GM12878 (cell line): ENCODE results near the gene SFSWAP. TPM values are rescaled to one million over a fixed set of nuclear protein-coding genes. Genes with fewer than 3 reads are reported as not detected.

Experiments
- ATAC-seq: fragments of 200-7000 bp; cut with Tn5 transposase; 3 replicates; pipeline ENCODE4 v1.9.1; 2020; ENCODE audit warnings: mild to moderate bottlenecking, moderate library complexity
- BruUV-seq: library from RNA; stranded (reverse); fragments of 400-500 nt; replicated peaks from 2 replicates; lab custom pipeline; 2021; lab: Mats Ljungman, UMichigan
- CTCF ChIA-PET: fragments of 300-600 bp; sonication (Branson Sonifier 250); formaldehyde crosslinking; extraction: SDS; loops from one replicate; lab custom pipeline; 2021; ENCODE audit warnings: inconsistent platforms; lab: Yijun Ruan, JAX
- POLR2A ChIA-PET: fragments of 350-600 bp; formaldehyde crosslinking; extraction: SDS; loops from one replicate; lab custom pipeline; 2021; ENCODE audit warnings: inconsistent platforms; lab: Charles Lee
- RAD21 ChIA-PET: fragments of 300-600 bp; sonication (Branson Sonifier 250); formaldehyde crosslinking; loops from one replicate; lab custom pipeline; 2023; ENCODE audit warnings: antibody characterized with exemption; ENCODE audit not compliant: unreplicated experiment; lab: Charles Lee
- SMC1A ChIA-PET: fragments of 300-600 bp; sonication (Branson Sonifier 250); formaldehyde crosslinking; loops from one replicate; lab custom pipeline; 2023; ENCODE audit not compliant: unreplicated experiment, uncharacterized antibody; lab: Charles Lee
- DNase-seq: peaks from one replicate; pipeline ENCODE4 v3.0.0-alpha.2; 2011; ENCODE audit warnings: low read depth, low spot score
- FAIRE-seq: peaks from 3 replicates; lab custom pipeline; 2011; peaks lifted over from hg19 to GRCh38; lab: Jason Lieb, UNC
- H2AFZ ChIP-seq: 2 replicates; pipeline ENCODE4 v1.6.0; 2011; ENCODE audit warnings: low read depth, low read length, control low read depth; ENCODE audit not compliant: control insufficient read depth
- H3K27ac ChIP-seq: 2 replicates; pipeline ENCODE4 v1.5.1; 2011; ENCODE audit warnings: control low read depth; ENCODE audit not compliant: control insufficient read depth, insufficient read depth
- H3K27me3 ChIP-seq, 2 experiments: replicated peaks in 1 of 2; 2 replicates each; pipeline versions ENCODE4 v1.6.0 to v1.6.1; 2011; ENCODE audit warnings: low read length in 1 of 2; ENCODE audit not compliant: control insufficient read depth in 2 of 2, insufficient read depth in 2 of 2
- H3K36me3 ChIP-seq, 2 experiments: 2 replicates each; pipeline ENCODE4 v1.5.1; 2011; ENCODE audit warnings: low read length in 1 of 2; ENCODE audit not compliant: control insufficient read depth in 2 of 2, insufficient read depth in 2 of 2
- H3K4me1 ChIP-seq: 2 replicates; pipeline ENCODE4 v1.6.1; 2011; ENCODE audit warnings: mild to moderate bottlenecking, low read length, moderate library complexity, mixed read lengths; ENCODE audit not compliant: control insufficient read depth, insufficient read depth
- H3K4me2 ChIP-seq: 2 replicates; pipeline ENCODE4 v1.6.0; 2011; ENCODE audit warnings: control low read depth; ENCODE audit not compliant: control insufficient read depth, insufficient read depth
- H3K4me3 ChIP-seq: fragments of 200-600 bp; sonication (generic); 2 replicates; pipeline ENCODE4 v1.5.1; 2016
- H3K79me2 ChIP-seq: 2 replicates; pipeline ENCODE4 v1.6.0; 2011; ENCODE audit warnings: low read length; ENCODE audit not compliant: control insufficient read depth, insufficient read depth
- H3K9ac ChIP-seq: 2 replicates; pipeline ENCODE4 v1.8.0; 2011; ENCODE audit warnings: low read length, control low read depth, mixed read lengths; ENCODE audit not compliant: control insufficient read depth, insufficient read depth
- H3K9me3 ChIP-seq: replicated peaks from 3 replicates; pipeline ENCODE4 v1.5.1; 2011; ENCODE audit warnings: mild to moderate bottlenecking, low read length; ENCODE audit not compliant: control insufficient read depth, insufficient read depth
- H4K20me1 ChIP-seq: 2 replicates; pipeline ENCODE4 v1.6.0; 2011; ENCODE audit not compliant: control insufficient read depth, insufficient read depth
- ASH2L ChIP-seq: fragments of 300-600, 200-600 bp; sonication (generic); IDR thresholded peaks from 2 replicates; pipeline ENCODE4 v1.6.1; 2017; ENCODE audit warnings: low read depth, mild to moderate bottlenecking, borderline replicate concordance
- BACH1 ChIP-seq: fragments of 450-650 bp; IDR thresholded peaks from 2 replicates; pipeline ENCODE4 v1.6.1; 2017; ENCODE audit warnings: mild to moderate bottlenecking, borderline replicate concordance
- E4F1 ChIP-seq: fragments of 450-650 bp; IDR thresholded peaks from 2 replicates; pipeline ENCODE4 v1.6.1; 2018; ENCODE audit warnings: borderline replicate concordance, mild to moderate bottlenecking; ENCODE audit not compliant: partially characterized antibody
- HCFC1 ChIP-seq: fragments of 150-350 bp; IDR thresholded peaks from 2 replicates; pipeline ENCODE4 v1.6.1; 2014; ENCODE audit warnings: low read length
- HDAC6 ChIP-seq: fragments of 200-600 bp; sonication (generic); IDR thresholded peaks from one replicate; pipeline ENCODE4 v1.8.0; 2017; ENCODE audit warnings: antibody characterized with exemption; ENCODE audit not compliant: unreplicated experiment
- SMC3 ChIP-seq: IDR thresholded peaks from 2 replicates; pipeline ENCODE4 v1.6.1; 2011; ENCODE audit warnings: low read length, improper control_type of control experiment, borderline replicate concordance
- SRF ChIP-seq, 2 experiments: IDR thresholded peaks; 2 replicates each; pipeline ENCODE4 v1.6.1; 2011; ENCODE audit warnings: low read depth in 2 of 2, low read length in 2 of 2, mild to moderate bottlenecking in 1 of 2, moderate library complexity in 1 of 2
- TCF7 ChIP-seq: IDR thresholded peaks from 2 replicates; pipeline ENCODE4 v1.6.1; 2014; ENCODE audit warnings: antibody characterized with exemption, borderline replicate concordance
- ZBED1 ChIP-seq: IDR thresholded peaks from 2 replicates; pipeline ENCODE4 v1.6.1; 2016; ENCODE audit warnings: borderline replicate concordance
- ZBTB33 ChIP-seq: fragments of 450-650 bp; IDR thresholded peaks from 2 replicates; pipeline ENCODE4 v1.6.1; 2017; ENCODE audit warnings: mild to moderate bottlenecking
- WGBS: methylation state at CpG from one replicate; pipeline ENCODE4 v1.1.6; 2016; ENCODE audit warnings: low lambda C conversion rate; ENCODE audit not compliant: insufficient replicate concordance, insufficient coverage; ENCODE audit errors: missing lambda C conversion rate; 5-methylcytosine and 5-hydroxymethylcytosine counted together
- in situ Hi-C: fragments of 300-500 bp; cut with MboI; formaldehyde crosslinking; loops from 9 replicates; pipeline ENCODE4 v1.14.3; 2018; ENCODE audit warnings: mixed read lengths
- intact Hi-C: fragments of 100-400 bp; cut with micrococcal nuclease; formaldehyde crosslinking; loops from one replicate; pipeline ENCODE4 v1.14.2; 2022; ENCODE audit not compliant: unreplicated experiment
- polyA plus RNA-seq, 11 experiments: library from polyadenylated mRNA; depleted of rRNA in 4 of 11; unstranded in 6 of 11; stranded (reverse) in 5 of 11; fragments of >200 nt; fragmentation: Nextera tagmentation in 4 of 11; fragmentation: Illumina TruSeq in 1 of 11; extraction: Ambion mirVana in 4 of 11; extraction: Trizol in 1 of 11; gene quantifications; 1 replicate in 1 of 11; 2 replicates in 10 of 11; pipeline versions ENCODE4 v1.2.1 to v1.2.3, GENCODE V29; 2011 to 2016; ENCODE audit warnings: inconsistent platforms in 2 of 11, missing spikeins in 2 of 11, low read depth in 1 of 11
- total RNA-seq, 4 experiments: library from RNA; depleted of rRNA in 3 of 4; stranded (reverse); fragments of >200 nt in 3 of 4; fragmentation: Illumina TruSeq in 1 of 4; extraction: Trizol in 1 of 4; gene quantifications; 2 replicates each; pipeline versions ENCODE4 v1.2.1 to v1.2.3, GENCODE V29; 2013 to 2021
- TF ChIP-seq, protein P1 (sequence below): fragments of 450-650 bp; IDR thresholded peaks from 2 replicates; pipeline ENCODE4 v1.6.1; 2014; ENCODE audit warnings: mild to moderate bottlenecking
- TF ChIP-seq, protein P2 (sequence below): IDR thresholded peaks from 2 replicates; pipeline ENCODE4 v1.6.1; 2012; ENCODE audit warnings: improper control_type of control experiment, low read depth, low read length; ENCODE audit not compliant: insufficient replicate concordance
- TF ChIP-seq, protein P3 (sequence below): fragments of 150-350 bp; IDR thresholded peaks from 2 replicates; pipeline ENCODE4 v1.6.1; 2014; ENCODE audit warnings: mild to moderate bottlenecking, low read depth, low read length

The SFSWAP gene
- total and polyA plus RNA-seq, 10 of the 15 experiments (the other 5 are each of a cell fraction or from before 2014, with no cell fraction given) = 1.8 to 48.6 (median 25.0) TPM

DNA sequence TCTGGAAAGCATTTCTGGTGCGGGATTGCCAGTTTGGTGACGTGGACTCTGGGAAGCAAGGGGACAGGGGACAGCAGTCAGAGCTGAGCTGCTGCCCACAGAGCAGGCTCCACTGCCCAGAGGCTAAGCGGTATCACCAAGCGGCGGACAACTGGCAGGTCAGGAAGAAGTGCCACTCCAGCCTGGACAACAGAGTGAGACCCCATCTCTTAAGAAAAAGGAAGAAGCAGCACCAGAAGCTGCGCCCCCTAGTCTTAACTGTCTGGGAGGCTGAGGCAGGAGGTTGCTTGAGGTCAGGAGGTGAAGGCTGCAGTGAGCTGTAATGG is 85.5 kb downstream of the SFSWAP start:
- DNase-seq (no peak), ATAC-seq (no peak), FAIRE-seq (no peak)
- WGBS = 98% methylated on average over 6 of the region's 6 CpGs
- H3K9ac ChIP-seq = no peak overlapping the region
- no peaks in the 10 kb centered on the region for H3K79me2 ChIP-seq
- ChIA-PET CTCF (no interaction called here), RAD21 (no interaction called here), SMC1A (no interaction called here), POLR2A (no interaction called here)
- in situ Hi-C loops (no loop called here), intact Hi-C loops (no loop called here)
- H3K9me3 ChIP-seq = no peaks in the 10 kb centered on the region
- no peak overlapping the region for H2AFZ ChIP-seq
- H3K4me2 ChIP-seq = no peak overlapping the region
- H4K20me1 ChIP-seq = no peaks in the 10 kb centered on the region
- no TSS peak for BruUV-seq
- H3K4me3 ChIP-seq = no peak overlapping the region
- no peak overlapping the region for H3K27ac ChIP-seq
- H3K27me3 ChIP-seq = no peaks in the 10 kb centered on the region
- H3K4me1 ChIP-seq = no peaks in the 10 kb centered on the region
- H3K36me3 ChIP-seq = peaks cover 2 to 10% of the 10 kb centered on the region in 2 experiments; a peak in 3 of 4 replicates
- TF ChIP-seq BACH1 (no peak), ASH2L (no peak), TCF7 (no peak), E4F1 (no peak), ZBED1 (no peak), SRF (IDR thresholded peaks at IDR 0.05; ENCODE audit: low read depth in 2 of 2, low read length in 2 of 2) (no peak), HDAC6 (no peak), ZBTB33 (no peak), SMC3 (no peak), HCFC1 (no peak)
- TF ChIP-seq, protein P1, sequence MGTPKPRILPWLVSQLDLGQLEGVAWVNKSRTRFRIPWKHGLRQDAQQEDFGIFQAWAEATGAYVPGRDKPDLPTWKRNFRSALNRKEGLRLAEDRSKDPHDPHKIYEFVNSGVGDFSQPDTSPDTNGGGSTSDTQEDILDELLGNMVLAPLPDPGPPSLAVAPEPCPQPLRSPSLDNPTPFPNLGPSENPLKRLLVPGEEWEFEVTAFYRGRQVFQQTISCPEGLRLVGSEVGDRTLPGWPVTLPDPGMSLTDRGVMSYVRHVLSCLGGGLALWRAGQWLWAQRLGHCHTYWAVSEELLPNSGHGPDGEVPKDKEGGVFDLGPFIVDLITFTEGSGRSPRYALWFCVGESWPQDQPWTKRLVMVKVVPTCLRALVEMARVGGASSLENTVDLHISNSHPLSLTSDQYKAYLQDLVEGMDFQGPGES = no peak
- TF ChIP-seq, protein P2, sequence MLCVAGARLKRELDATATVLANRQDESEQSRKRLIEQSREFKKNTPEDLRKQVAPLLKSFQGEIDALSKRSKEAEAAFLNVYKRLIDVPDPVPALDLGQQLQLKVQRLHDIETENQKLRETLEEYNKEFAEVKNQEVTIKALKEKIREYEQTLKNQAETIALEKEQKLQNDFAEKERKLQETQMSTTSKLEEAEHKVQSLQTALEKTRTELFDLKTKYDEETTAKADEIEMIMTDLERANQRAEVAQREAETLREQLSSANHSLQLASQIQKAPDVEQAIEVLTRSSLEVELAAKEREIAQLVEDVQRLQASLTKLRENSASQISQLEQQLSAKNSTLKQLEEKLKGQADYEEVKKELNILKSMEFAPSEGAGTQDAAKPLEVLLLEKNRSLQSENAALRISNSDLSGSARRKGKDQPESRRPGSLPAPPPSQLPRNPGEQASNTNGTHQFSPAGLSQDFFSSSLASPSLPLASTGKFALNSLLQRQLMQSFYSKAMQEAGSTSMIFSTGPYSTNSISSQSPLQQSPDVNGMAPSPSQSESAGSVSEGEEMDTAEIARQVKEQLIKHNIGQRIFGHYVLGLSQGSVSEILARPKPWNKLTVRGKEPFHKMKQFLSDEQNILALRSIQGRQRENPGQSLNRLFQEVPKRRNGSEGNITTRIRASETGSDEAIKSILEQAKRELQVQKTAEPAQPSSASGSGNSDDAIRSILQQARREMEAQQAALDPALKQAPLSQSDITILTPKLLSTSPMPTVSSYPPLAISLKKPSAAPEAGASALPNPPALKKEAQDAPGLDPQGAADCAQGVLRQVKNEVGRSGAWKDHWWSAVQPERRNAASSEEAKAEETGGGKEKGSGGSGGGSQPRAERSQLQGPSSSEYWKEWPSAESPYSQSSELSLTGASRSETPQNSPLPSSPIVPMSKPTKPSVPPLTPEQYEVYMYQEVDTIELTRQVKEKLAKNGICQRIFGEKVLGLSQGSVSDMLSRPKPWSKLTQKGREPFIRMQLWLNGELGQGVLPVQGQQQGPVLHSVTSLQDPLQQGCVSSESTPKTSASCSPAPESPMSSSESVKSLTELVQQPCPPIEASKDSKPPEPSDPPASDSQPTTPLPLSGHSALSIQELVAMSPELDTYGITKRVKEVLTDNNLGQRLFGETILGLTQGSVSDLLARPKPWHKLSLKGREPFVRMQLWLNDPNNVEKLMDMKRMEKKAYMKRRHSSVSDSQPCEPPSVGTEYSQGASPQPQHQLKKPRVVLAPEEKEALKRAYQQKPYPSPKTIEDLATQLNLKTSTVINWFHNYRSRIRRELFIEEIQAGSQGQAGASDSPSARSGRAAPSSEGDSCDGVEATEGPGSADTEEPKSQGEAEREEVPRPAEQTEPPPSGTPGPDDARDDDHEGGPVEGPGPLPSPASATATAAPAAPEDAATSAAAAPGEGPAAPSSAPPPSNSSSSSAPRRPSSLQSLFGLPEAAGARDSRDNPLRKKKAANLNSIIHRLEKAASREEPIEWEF = no peak
- TF ChIP-seq, protein P3, sequence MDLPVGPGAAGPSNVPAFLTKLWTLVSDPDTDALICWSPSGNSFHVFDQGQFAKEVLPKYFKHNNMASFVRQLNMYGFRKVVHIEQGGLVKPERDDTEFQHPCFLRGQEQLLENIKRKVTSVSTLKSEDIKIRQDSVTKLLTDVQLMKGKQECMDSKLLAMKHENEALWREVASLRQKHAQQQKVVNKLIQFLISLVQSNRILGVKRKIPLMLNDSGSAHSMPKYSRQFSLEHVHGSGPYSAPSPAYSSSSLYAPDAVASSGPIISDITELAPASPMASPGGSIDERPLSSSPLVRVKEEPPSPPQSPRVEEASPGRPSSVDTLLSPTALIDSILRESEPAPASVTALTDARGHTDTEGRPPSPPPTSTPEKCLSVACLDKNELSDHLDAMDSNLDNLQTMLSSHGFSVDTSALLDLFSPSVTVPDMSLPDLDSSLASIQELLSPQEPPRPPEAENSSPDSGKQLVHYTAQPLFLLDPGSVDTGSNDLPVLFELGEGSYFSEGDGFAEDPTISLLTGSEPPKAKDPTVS = no peak
